Ecto neural progenitor cell (in vitro differentiated cells): Measurements from ENCODE around the gene TKT.
"Not testable (repeated sequence)": the region's sequence is repeated elsewhere in the genome, so short reads cannot be mapped to it uniquely, and the experiment has no call there.

Experiments
- DNase-seq: peaks from one replicate; pipeline ENCODE4 v3.0.0-alpha.2; 2018; ENCODE audit warnings: low spot score

The TKT gene

DNA sequence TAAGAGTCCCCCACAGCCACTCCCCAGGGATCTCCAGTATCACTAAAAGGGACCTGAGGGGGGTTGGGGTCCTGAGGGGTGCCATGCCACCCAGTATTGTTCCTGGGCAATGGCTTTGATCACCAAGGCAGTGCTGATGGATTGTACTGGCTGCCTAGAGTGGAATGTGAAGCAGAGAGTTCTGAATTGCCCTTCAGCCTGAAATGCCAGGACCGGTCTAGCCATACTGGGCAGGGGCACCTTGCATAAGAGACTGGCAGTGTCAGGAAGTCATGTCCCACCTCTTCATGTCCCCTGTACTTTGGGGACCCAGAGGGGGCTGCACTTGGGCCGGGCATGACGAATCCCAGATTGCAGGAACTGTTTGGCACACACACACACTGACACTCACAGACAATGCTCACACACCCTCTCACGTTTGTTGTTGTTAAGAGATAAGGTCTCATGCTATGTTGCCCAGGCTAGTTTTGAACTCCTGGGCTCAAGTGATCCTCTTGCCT is 4.5 kb upstream of the TKT start:
- no peak for DNase-seq

GRCh38 chr3:53259427-53260259 is 3.8 kb upstream of the TKT start:
- DNase-seq, result no peak

DNA sequence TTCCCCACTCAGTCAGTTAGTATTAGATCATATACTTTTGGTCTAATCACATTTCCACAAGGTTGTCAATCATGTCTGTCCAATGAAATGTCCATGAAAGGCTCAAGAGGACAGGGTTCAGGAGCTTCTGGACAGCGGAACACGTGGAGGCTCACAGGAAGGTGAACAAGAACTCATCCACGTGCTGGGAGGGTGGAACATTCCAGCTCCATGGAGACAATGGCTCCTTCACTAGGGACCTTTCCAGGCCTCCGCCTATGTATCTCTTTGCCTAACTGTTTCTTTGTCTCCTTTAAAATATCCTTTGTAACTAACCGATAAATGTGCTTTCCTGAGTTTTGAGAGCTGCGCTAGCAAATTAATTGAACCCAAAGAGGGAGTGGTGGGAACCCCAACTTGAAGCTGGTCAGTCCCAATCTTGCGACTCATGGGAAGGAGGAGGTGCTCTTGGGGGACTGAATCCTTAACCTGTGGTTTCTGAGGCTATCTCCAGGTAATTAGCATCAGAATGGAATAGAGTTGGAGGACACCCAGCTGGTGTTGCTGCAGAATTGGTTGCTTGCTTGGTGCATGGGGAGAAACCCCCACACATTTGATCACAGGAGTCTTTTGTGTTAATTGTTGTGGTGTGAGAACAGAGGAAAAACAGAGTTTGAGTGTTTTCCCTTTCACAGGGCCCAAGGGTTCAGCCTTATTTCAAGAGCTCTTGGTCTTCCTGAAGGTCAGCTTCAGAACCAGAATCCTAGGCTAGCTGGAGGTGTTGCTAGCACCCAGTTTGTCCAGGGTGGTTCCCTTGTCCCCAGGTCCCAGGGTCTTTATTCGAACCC is 3.0 kb upstream of the TKT start:
- no peak for DNase-seq

- DNase-seq, result no peak
Measured at GRCh38 chr3:53257465-53257864, 1.6 kb upstream of the TKT start.

GRCh38 chr3:53256704-53257055 is 858 bp upstream of the TKT start:
- no peak for DNase-seq

DNA sequence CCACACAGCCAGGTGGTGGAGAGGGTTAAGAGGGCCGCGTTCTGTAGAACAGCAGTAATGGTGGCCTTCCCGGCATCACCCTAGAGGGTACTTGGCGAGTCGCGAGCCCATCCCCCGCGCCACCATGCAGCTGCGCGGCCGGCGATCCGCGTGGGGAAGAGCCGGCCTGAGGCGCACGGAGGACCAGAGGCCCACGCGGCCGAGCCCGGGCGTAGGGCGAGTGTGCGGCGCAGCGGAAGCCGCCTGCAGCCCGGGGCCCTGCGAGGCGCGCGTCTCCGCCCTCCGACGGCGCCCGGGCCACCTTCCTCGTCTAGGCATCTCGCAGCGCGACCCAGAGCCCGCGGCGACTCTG is 423 bp downstream of the TKT start:
- DNase-seq, result no peak

- DNase-seq, result peak; percentile 84
Measured at GRCh38 chr3:53254509-53255422, 1.1 kb downstream of the TKT start.

DNA sequence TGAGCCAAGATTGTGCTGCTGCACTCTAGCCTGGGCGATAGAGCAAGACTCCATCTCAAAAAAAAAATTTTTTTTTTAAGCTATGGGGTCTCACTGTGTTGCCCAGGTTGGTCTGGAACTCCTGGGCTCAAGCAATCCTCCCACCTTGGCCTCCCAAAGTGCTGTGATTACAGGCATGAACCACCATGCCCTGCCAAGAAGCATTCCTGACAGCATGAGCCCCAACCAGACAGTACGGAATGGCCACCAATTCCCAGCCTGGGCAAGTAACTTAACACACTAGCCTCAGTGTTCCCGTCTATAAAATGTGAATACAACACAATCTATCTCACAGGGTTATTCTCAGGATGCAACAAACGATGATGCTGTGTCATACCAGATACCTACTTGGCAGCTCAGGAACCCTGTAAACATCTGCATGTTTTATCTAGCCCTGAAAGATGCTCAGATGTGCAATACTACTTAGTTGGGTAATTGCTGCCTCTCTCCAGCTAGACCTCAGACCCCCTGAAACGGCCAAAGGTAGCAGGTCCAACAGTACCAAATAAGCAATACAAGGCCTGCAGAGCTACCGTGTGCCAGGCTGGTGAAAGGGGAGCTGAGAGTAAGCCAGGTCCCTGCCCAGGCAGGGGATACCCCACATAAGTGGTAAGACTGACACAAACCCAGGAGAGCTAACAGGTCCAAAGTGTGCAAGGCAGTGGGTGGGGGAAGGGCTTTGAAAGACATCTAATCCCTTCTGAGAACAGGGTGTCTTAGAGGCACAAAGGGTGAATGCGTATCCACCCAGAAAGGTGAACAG is 1.9 kb downstream of the TKT start:
- no peak for DNase-seq

- DNase-seq, result not testable (repeated sequence)
Measured at GRCh38 chr3:53252947-53253322, 2.9 kb downstream of the TKT start.

DNA sequence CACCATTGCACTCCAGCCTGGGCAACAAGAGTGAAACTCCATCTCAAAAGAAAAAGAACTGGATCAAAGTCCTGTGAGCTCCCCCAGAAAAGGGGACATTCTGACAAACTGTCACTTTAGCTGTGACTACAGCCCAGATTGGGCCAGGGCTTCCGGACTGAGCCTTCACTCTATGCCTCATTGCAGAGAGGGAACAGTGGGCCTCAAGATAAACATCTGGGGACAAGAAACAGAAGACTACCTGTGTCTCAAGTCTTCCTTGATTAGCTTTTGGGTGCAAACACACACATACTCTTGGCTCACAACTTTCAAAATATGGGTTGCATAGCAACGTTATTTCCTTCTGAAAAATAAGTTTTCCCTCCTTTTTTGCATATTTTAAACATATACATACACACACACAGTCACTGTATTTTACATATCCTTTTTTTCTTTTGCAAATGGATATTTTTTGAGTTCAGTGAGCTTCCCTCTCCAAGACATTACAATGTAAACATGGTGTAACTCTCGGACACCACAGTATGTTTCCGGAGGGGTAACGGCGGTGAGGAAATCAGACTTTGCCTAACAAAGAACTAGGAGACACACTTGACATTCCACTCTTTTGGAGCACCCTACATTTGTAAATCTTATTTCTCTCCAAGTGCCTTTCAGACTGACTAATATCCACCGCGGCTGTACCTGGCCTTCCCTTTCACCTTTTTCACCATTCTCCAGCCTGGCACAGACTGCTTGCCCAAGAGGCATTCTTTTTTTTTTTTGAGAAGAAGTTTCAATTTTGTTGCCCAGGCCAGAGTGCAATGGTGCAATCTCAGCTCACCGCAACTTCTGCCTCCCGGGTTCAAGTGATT is 3.5 kb downstream of the TKT start:
- DNase-seq, result no peak

- no peak for DNase-seq
Measured at GRCh38 chr3:53250881-53251605, 4.8 kb downstream of the TKT start.

DNA sequence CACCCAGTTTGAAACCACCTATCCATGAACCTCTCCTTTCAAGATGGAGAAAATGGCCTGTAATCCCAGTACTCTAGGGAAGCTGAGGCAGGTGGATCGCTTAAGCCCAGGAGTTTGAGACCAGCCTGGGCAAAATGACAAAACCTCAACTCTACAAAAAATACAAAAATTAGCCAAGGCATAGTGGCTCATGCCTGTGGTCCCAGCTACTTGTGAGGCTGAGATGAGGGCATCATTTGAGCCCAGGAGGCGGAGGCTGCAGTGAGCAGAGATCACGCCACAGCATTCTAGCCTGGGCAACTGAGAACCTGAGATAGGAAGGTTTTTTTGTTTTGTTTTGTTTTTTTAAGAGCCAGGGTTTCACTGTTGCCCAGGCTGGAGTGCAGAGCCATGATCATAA is 5.4 kb downstream of the TKT start:
- no peak for DNase-seq

DNA sequence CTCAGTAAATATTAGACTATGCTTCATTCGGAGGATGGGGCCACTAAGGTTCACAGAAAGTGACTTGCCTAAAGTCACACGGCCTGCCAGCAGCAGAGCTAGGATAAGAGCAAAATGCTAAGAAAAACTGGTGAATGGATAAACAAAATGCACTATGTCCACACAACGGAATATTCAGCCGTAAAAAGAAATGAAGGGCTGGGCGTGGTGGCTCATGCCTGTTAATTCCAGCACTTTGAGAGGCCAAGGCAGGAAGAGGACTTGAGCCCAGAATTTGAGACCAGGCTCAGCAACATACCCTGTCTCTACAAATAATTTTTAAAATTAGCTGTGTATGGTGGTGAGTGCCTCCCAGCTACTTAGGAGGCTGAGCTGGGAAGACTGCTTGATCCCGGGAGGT is 7.7 kb downstream of the TKT start:
- DNase-seq, result no peak

DNA sequence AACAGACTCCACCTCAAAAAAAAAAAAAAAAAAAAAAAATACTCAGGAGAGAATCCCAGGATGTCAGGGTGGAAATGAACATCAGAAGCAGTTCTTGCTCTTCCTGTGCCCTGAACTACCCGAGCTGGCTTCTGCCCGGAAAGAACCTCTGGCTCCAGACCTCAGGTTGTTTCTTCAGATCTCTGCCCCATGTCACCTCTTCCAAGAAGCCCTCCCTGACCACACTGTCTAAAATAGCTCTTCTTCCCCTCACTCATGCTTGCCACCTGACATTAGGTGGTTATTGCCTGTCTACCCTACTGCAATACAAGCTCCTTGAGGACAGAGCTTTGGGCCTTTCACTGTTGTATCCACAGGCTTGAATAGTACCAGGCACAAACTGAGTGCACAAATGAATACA is 8.2 kb downstream of the TKT start:
- DNase-seq, result no peak

- no peak for DNase-seq
Measured at GRCh38 chr3:53244271-53244670, 11.6 kb downstream of the TKT start.

- DNase-seq, result no peak
Measured at GRCh38 chr3:53243785-53244184, 12.0 kb downstream of the TKT start.

- DNase-seq, result no peak
Measured at GRCh38 chr3:53243165-53243564, 12.7 kb downstream of the TKT start.

- no peak for DNase-seq
Measured at GRCh38 chr3:53242642-53243041, 13.2 kb downstream of the TKT start.

DNA sequence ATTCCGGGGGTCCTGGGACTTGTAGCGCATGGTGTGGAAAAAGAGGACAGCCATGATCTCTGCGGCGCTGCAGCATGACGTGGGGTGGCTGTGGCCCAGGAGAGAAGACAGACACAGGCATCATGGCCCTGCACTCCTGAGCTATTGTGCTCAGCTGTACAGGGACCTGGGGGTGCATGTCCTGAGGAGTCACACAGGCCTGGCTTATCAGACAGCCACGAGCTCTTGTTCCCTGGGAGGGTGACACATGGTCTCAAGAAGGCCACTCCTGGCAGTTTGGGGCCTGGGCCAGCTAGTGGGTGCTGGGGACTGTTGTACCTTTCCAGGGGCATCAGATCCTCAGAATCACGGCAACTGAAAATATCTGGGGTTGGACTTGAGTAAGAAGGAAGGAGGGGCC is 13.7 kb downstream of the TKT start:
- DNase-seq, result no peak
